ENCODE measurements around the gene CYP2W1. TPM values are rescaled to one million over a fixed set of nuclear protein-coding genes. Genes with fewer than 3 reads are reported as not detected.

Gene CYP2W1
- total RNA-seq, 1 experiment from 2014 or later, result not detected

DNA sequence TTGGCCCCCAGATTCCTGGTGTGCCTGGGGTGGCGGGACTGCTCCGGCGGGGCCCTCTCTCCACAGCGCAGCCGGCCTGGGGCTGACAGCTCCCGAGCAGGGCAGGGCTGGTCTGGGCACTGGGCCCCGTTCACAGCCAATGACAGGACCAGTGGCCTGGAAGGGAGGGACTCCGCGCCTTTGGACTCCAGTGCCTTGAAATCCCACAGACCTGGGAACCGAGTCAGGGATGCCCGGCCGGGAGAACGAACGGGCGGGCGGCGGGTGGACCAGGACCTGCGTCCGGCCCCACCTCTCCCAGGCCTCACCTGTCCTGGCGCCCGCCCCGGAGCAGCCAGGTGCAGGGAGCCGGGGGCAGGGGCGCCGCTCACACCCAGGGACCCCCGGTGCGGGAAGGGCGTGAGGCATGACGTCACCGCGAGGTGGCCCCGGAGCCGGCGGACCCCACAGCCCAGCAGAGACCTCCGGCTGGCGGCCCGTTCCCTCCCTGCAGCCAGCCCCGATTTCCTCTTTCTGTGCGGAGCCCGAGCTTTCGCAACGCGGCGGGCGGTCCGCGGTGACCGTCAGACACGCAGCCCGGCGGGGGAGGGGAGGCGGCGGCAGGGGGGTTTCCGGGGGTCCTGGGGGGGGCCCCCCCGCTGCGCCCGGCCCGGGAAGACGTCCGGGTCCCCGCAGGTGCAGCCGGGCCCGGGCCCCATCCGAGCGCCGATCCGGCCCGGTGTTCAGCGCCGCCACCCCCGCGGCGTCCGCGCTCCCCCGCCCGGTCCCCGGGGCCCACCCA, 29.2 kb upstream of the CYP2W1 start:
- DNase-seq (ENCODE audit: low read depth, low spot score) (no peak), ATAC-seq (peak; percentile 78)
- Histone ChIP-seq H3K9me2 (ENCODE audit: insufficient read depth) (no peaks in the 10 kb centered on the region), H3K79me2 (ENCODE audit: insufficient read depth, low read length) (peaks cover 19% of the 10 kb centered on the region; the same call in 1 of the 2 replicates), H3K9ac (ENCODE audit: low read length) (peak overlapping the region; percentile 71), H3K4me2 (ENCODE audit: low read length) (peak overlapping the region; percentile 93), H3K9me3 (ENCODE audit: control insufficient read depth in 1 of 2, insufficient read depth in 1 of 2, low read depth in 1 of 2, low read length in 2 of 2) (no peaks in the 10 kb centered on the region), H3K27me3 (ENCODE audit: insufficient read depth, low read length) (no peaks in the 10 kb centered on the region), H3K4me3 (replicated peaks in 1 of 2; ENCODE audit: low read depth in 1 of 2, low read length in 2 of 2) (peak overlapping the region; percentile 57 to 69), H3K36me3 (ENCODE audit: control insufficient read depth in 1 of 2, insufficient read depth in 2 of 2, low read length in 2 of 2) (no peaks in the 10 kb centered on the region), H3K4me1 (ENCODE audit: control insufficient read depth in 1 of 2, insufficient read depth in 2 of 2, low read length in 2 of 2) (peaks cover 8 to 37% of the 10 kb centered on the region in 2 experiments; a peak in 3 of 4 replicates), H3K27ac (ENCODE audit: low read depth, low read length) (peak overlapping the region; percentile 65), H4K20me1 (ENCODE audit: insufficient read depth) (no peaks in the 10 kb centered on the region), H2AFZ (ENCODE audit: low read depth, low read length, poor library complexity, severe bottlenecking) (no peak overlapping the region)
- intact Hi-C loops (cut with micrococcal nuclease), result loop anchor here (1.0 to 2.0 kb wide), 2 partner anchors 45 to 167 kb away; no protein-coding TSS in a partner anchor
- RAD21 ChIA-PET (ENCODE audit: low non-redundant PET in 1 of 2, low total read pairs in 2 of 2, uncharacterized antibody in 2 of 2, unreplicated experiment in 2 of 2), result no interaction called here
- TF ChIP-seq POLR2AphosphoS5 (IDR thresholded peaks at IDR 0.05; ENCODE audit: low read depth, low read length) (peak; percentile 32), SIN3A (IDR thresholded peaks at IDR 0.05; ENCODE audit: low read depth) (no peak)
- no TSS peak for BruUV-seq (replicated peaks)
- POLR2A ChIA-PET, result no interaction called here
- CTCF ChIA-PET, result no interaction called here

- no peaks in the 10 kb centered on the region for H3K36me3 ChIP-seq (ENCODE audit: control insufficient read depth in 1 of 2, insufficient read depth in 2 of 2, low read length in 2 of 2)
- ChIA-PET CTCF (no interaction called here), POLR2A (no interaction called here), RAD21 (ENCODE audit: low non-redundant PET in 1 of 2, low total read pairs in 2 of 2, uncharacterized antibody in 2 of 2, unreplicated experiment in 2 of 2) (no interaction called here)
- H3K4me3 ChIP-seq (replicated peaks in 1 of 2; ENCODE audit: low read depth in 1 of 2, low read length in 2 of 2), result peak within 1 kb of the TSS; percentile 57 to 69
- H3K4me2 ChIP-seq (ENCODE audit: low read length), result peak within 1 kb of the TSS; percentile 93
- no TSS peak for BruUV-seq (replicated peaks)
- H3K4me1 ChIP-seq (ENCODE audit: control insufficient read depth in 1 of 2, insufficient read depth in 2 of 2, low read length in 2 of 2), result peaks cover 2 to 28% of the 10 kb centered on the region in 2 experiments; a peak in 3 of 4 replicates
- H3K27ac ChIP-seq (ENCODE audit: low read depth, low read length), result peak within 1 kb of the TSS; percentile 65
- intact Hi-C loops (cut with micrococcal nuclease), result loop anchor here (1.0 to 2.0 kb wide), 2 partner anchors 46 to 168 kb away; no protein-coding TSS in a partner anchor
- TF ChIP-seq EZH2 (IDR thresholded peaks at IDR 0.05) (no peak), FOSL1 (IDR thresholded peaks at IDR 0.05; ENCODE audit: low read depth) (no peak), YY1 (IDR thresholded peaks at IDR 0.05; ENCODE audit: extremely low read depth, insufficient replicate concordance, low read depth, low read length) (no peak), ZFX (IDR thresholded peaks at IDR 0.05) (peak; percentile 42; the same call in 1 of the 2 replicates), JUND (IDR thresholded peaks at IDR 0.05) (no peak), ELF1 (IDR thresholded peaks at IDR 0.05; ENCODE audit: borderline replicate concordance, low read depth) (no peak), RAD21 (IDR thresholded peaks at IDR 0.05; ENCODE audit: low read depth) (no peak), TCF7L2 (IDR thresholded peaks at IDR 0.05; ENCODE audit: borderline replicate concordance, extremely low read depth, insufficient read depth, insufficient read length) (no peak)
- TF ChIP-seq, protein P1, sequence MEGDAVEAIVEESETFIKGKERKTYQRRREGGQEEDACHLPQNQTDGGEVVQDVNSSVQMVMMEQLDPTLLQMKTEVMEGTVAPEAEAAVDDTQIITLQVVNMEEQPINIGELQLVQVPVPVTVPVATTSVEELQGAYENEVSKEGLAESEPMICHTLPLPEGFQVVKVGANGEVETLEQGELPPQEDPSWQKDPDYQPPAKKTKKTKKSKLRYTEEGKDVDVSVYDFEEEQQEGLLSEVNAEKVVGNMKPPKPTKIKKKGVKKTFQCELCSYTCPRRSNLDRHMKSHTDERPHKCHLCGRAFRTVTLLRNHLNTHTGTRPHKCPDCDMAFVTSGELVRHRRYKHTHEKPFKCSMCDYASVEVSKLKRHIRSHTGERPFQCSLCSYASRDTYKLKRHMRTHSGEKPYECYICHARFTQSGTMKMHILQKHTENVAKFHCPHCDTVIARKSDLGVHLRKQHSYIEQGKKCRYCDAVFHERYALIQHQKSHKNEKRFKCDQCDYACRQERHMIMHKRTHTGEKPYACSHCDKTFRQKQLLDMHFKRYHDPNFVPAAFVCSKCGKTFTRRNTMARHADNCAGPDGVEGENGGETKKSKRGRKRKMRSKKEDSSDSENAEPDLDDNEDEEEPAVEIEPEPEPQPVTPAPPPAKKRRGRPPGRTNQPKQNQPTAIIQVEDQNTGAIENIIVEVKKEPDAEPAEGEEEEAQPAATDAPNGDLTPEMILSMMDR (IDR thresholded peaks at IDR 0.05 in 2 of 3, conservative IDR thresholded peaks at IDR 0.05 in 1 of 3; ENCODE audit: borderline replicate concordance in 1 of 3, insufficient read depth in 1 of 3, low read depth in 2 of 3, low read length in 2 of 3), result peak in 1 of 3 experiments; percentile 4; a peak in 1 of 6 replicates
- TF ChIP-seq, protein P2, sequence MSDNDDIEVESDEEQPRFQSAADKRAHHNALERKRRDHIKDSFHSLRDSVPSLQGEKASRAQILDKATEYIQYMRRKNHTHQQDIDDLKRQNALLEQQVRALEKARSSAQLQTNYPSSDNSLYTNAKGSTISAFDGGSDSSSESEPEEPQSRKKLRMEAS (IDR thresholded peaks at IDR 0.05), result no peak
- ATAC-seq (peak; percentile 77), DNase-seq (ENCODE audit: low read depth, low spot score) (no peak)
- no peaks in the 10 kb centered on the region for H3K9me3 ChIP-seq (ENCODE audit: control insufficient read depth in 1 of 2, insufficient read depth in 1 of 2, low read depth in 1 of 2, low read length in 2 of 2)
- H4K20me1 ChIP-seq (ENCODE audit: insufficient read depth), result no peaks in the 10 kb centered on the region
- H3K9me2 ChIP-seq (ENCODE audit: insufficient read depth), result no peaks in the 10 kb centered on the region
- H2AFZ ChIP-seq (ENCODE audit: low read depth, low read length, poor library complexity, severe bottlenecking), result no peak within 1 kb of the TSS
- peaks cover 19% of the 10 kb centered on the region; the same call in 1 of the 2 replicates for H3K79me2 ChIP-seq (ENCODE audit: insufficient read depth, low read length)
- H3K9ac ChIP-seq (ENCODE audit: low read length), result peak within 1 kb of the TSS; percentile 71
- H3K27me3 ChIP-seq (ENCODE audit: insufficient read depth, low read length), result no peaks in the 10 kb centered on the region
These were observed 28.4 kb upstream of the CYP2W1 start, which contains the start of gene ADAP1 for GRCh38 chr7:954330-955238. TSS of gene ADAP1 (minus strand) at chr7:954680. CDS start at chr7:954477, 203 bp downstream.
